Erythroblast (primary cell): ENCODE data around the gene RIPK4.

Experiments used
- GATA1 ChIP-seq: IDR thresholded peaks from 2 replicates; pipeline ENCODE4 v1.6.1; 2011; ENCODE audit warnings: low read depth, mild to moderate bottlenecking, control low read depth, low read length, moderate library complexity
- POLR2A ChIP-seq: IDR thresholded peaks from 2 replicates; pipeline ENCODE4 v1.6.1; 2011; ENCODE audit warnings: mild to moderate bottlenecking, low read length

GRCh38 chr21:41765420-41765821 is 1.4 kb downstream of the RIPK4 start:
- TF ChIP-seq POLR2A: no peak
- no peak for TF ChIP-seq GATA1
